Loucy (cell line): Measurements from ENCODE around the gene PHF13.

Source experiments
- CTCF ChIP-seq: fragments of 200-600 bp; sonication (generic); conservative IDR thresholded peaks from 2 replicates; pipeline ENCODE4 v1.5.1; 2014; ENCODE audit warnings: mild to moderate bottlenecking, antibody characterized with exemption, low read length
- EZH2phosphoT487 ChIP-seq: fragments of 200-600 bp; IDR thresholded peaks from 2 replicates; pipeline ENCODE4 v1.6.1; 2018; ENCODE audit warnings: antibody characterized with exemption, mild to moderate bottlenecking, moderate library complexity, borderline replicate concordance

- TF ChIP-seq CTCF (no peak), EZH2phosphoT487 (no peak)
These were observed 9.0 kb downstream of the PHF13 start for GRCh38 chr1:6622396-6623152.
